ENCODE results near the gene GOLGA3.

GRCh38 chr12:132764231-132764630, 64.4 kb downstream of the GOLGA3 start:
- TF ChIP-seq ZNF331 (CRISPR knock-in tag; IDR thresholded peaks at IDR 0.05; ENCODE audit: low read depth) (no peak), REST (IDR thresholded peaks at IDR 0.05; ENCODE audit: unreplicated experiment) (no peak), POLR2AphosphoS5 (IDR thresholded peaks at IDR 0.05; ENCODE audit: low read depth) (no peak), EZH2 (IDR thresholded peaks at IDR 0.05; ENCODE audit: low read depth, unreplicated experiment) (no peak)
- TF ChIP-seq, protein P1, sequence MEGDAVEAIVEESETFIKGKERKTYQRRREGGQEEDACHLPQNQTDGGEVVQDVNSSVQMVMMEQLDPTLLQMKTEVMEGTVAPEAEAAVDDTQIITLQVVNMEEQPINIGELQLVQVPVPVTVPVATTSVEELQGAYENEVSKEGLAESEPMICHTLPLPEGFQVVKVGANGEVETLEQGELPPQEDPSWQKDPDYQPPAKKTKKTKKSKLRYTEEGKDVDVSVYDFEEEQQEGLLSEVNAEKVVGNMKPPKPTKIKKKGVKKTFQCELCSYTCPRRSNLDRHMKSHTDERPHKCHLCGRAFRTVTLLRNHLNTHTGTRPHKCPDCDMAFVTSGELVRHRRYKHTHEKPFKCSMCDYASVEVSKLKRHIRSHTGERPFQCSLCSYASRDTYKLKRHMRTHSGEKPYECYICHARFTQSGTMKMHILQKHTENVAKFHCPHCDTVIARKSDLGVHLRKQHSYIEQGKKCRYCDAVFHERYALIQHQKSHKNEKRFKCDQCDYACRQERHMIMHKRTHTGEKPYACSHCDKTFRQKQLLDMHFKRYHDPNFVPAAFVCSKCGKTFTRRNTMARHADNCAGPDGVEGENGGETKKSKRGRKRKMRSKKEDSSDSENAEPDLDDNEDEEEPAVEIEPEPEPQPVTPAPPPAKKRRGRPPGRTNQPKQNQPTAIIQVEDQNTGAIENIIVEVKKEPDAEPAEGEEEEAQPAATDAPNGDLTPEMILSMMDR (conservative IDR thresholded peaks at IDR 0.05; ENCODE audit: low read depth in 2 of 2), result no peak

All from GM23338 (cell line).